Aorta (tissue), 5 donors: Measurements from ENCODE around the gene PRM2. TPM values are rescaled to one million over a fixed set of nuclear protein-coding genes. Genes with fewer than 3 reads are reported as not detected.

Experiments
- ATAC-seq: fragments of 200-7000 bp; cut with Tn5 transposase; one replicate; pipeline ENCODE4 v1.9.1; 2022; ENCODE audit warnings: moderate library complexity; ENCODE audit not compliant: low FRiP score
- DNase-seq, 2 donors: peaks; one replicate each; pipeline ENCODE4 v3.0.0-alpha.2; 2020
- H3K27ac ChIP-seq, 2 donors: one replicate each; pipeline ENCODE4 v1.5.1; 2013; ENCODE audit warnings: low read length in 2 of 2, mild to moderate bottlenecking in 2 of 2, moderate library complexity in 2 of 2, control low read depth in 1 of 2, inconsistent platforms in 1 of 2, low read depth in 1 of 2
- H3K27me3 ChIP-seq, 2 donors: one replicate each; pipeline ENCODE4 v1.6.1; 2013; ENCODE audit warnings: control low read depth in 1 of 2, low read length in 1 of 2, mild to moderate bottlenecking in 1 of 2, moderate library complexity in 1 of 2; ENCODE audit not compliant: insufficient read depth in 2 of 2, control insufficient read depth in 1 of 2
- H3K36me3 ChIP-seq, 2 donors: one replicate each; pipeline ENCODE4 v1.6.1; 2013; ENCODE audit warnings: control low read depth in 1 of 2, low read length in 1 of 2, mild to moderate bottlenecking in 1 of 2; ENCODE audit not compliant: insufficient read depth in 2 of 2, control insufficient read depth in 1 of 2
- H3K4me1 ChIP-seq, 2 donors: one replicate each; pipeline ENCODE4 v1.6.1; 2013; ENCODE audit warnings: low read length in 2 of 2, control low read depth in 1 of 2, mild to moderate bottlenecking in 1 of 2, moderate library complexity in 1 of 2; ENCODE audit not compliant: insufficient read depth in 2 of 2, control insufficient read depth in 1 of 2
- H3K4me3 ChIP-seq, 2 donors: one replicate each; pipeline ENCODE4 v1.5.1; 2013; ENCODE audit warnings: low read length in 2 of 2, control low read depth in 1 of 2, mild to moderate bottlenecking in 1 of 2
- H3K9me3 ChIP-seq: one replicate; pipeline ENCODE4 v1.6.1; 2013; ENCODE audit warnings: mild to moderate bottlenecking, low read length; ENCODE audit not compliant: control insufficient read depth
- WGBS, 2 donors: extraction: QIAGEN DNeasy Blood & Tissue Kit; methylation state at CpG; one replicate each; pipeline ENCODE4 v1.1.7; 2013; 5-methylcytosine and 5-hydroxymethylcytosine counted together
- intact Hi-C, 2 donors: fragments of 100-400 bp; cut with DNase I; formaldehyde crosslinking; loops; one replicate each; pipeline versions ENCODE4 v1.14.2 to v1.15.0; 2022
- polyA plus RNA-seq, 2 donors: library from polyadenylated mRNA; stranded (reverse); fragments of 200-250 nt; gene quantifications; one replicate each; pipeline ENCODE4 v1.2.3, GENCODE V29; 2013
- total RNA-seq, 2 donors: library from RNA; stranded (reverse); fragmentation: NEBNext Ultra II Directional; extraction: Animal tissue kit (Norgen Biotek cat#: 25700); gene quantifications; one replicate each; pipeline ENCODE4 v1.2.1, GENCODE V29; 2021
- donor health status: healthy with polysubstance abuse.
- donor health status: Bipolar disorder and iron deficiency.
- donor health status: DM: no; HTN: no; CAD: no.
- donor health status: DM: no; HTN: no; CAD: no.
- donor health status: DM: yes; HTN: yes; CAD: no.

PRM2 gene
- total and polyA plus RNA-seq, 4 donors, result not detected

DNA sequence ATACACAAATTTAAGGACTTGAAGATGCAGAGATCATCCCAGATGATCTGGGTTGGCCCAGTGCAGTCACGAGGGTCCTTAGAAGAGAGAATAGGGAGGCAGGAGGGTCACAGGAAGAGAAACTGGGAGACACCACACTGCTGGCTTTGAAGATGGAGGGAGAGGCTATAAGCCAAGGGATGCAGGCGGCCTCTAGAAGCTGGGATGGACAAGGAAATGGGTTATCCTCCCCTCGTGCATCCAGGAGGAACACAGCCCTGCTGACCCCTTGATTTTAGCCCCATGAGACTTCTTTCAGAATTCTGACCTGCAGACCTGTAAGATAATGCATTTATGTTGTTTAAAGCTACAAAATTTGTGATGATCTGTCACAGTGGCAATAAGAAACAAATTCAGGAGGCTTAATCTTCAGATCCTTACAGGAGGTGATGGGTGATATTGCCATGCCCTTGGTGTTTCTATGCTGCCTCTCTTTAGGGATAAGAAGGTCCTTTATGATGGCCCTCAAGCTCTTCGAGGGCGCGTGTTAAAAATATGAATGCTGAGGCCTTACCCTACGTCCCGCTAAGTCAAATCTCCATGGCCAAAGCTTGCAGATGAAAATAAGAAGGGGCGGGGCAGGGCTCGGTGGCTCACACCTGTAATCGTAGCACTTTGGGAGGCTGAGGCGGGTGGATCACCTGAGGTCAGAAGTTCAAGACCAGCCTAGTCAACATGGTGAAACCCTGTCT lies 1.5 kb upstream of the PRM2 start:
- Histone ChIP-seq H3K27ac (no peak overlapping the region), H3K4me1 (no peaks in the 10 kb centered on the region), H3K36me3 (no peaks in the 10 kb centered on the region), H3K9me3 (no peaks in the 10 kb centered on the region), H3K4me3 (no peak overlapping the region), H3K27me3 (no peaks in the 10 kb centered on the region)
- intact Hi-C loops, result no loop called here
- DNase-seq (no peak), ATAC-seq (no peak)
- 96% methylated on average over 12 of the region's 12 CpGs for WGBS, 2 donors

DNA sequence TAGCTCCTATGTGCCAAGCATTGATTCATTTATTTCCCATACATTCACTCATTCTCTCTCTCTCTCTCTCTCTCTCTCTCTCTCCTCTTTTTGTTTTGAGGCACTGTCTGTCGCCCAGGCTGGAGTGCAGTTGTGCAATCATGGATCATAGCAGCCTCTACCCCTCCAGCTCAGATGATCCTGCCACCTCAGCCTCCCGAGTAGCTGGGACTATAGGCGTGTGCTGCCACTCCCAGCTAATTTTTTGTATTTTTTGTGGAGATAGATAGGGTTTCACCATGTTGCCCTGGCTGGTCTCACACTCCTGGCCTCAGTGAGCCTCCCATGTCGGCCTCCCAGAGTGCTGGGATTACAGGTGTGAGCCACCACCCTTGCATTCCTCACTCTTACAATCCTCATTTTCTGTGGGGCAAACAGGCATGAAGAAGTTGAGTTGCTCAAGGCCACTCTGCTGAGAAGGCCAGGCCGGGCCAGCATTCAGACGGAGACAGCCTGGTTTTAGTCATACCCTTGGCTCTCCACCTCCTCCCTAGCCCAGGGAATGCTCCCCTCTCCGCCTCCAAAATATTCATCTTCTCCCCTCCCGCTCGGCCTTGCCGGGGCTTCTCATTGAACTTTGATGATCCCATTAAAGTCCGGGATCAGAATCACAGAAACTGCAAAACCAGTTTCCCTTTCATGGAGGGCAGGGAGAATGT lies 765 bp upstream of the PRM2 start:
- H3K27ac ChIP-seq, result no peak overlapping the region
- intact Hi-C loops, result no loop called here
- H3K27me3 ChIP-seq, result no peaks in the 10 kb centered on the region
- no peaks in the 10 kb centered on the region for H3K4me1 ChIP-seq
- H3K4me3 ChIP-seq, result no peak overlapping the region
- H3K9me3 ChIP-seq, result no peaks in the 10 kb centered on the region
- DNase-seq (no peak), ATAC-seq (no peak)
- H3K36me3 ChIP-seq, result no peaks in the 10 kb centered on the region
- WGBS, 2 donors, result 90% methylated on average over 11 of the region's 11 CpGs

DNA sequence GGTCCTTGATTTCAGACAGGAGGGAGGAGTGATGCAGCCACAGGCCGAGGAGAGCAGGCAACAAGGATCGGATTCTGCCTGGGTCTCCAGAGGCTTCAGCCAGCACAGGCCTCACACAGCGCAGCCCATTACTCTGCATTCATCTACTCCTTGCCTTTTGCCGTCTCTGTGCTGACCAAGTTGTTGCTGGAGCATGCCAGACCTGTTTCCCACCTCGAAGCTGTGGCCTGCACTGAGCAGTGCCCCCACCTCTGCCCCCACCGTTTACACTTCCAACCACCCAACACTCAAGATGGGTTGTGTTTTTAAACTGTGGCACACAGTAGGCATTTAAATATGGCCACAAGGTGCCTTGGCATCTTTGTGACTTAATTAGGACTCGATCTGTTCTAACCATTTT lies 1.3 kb downstream of the PRM2 start:
- H3K4me1 ChIP-seq, result no peaks in the 10 kb centered on the region
- 91 to 97% methylated on average over 7 of the region's 7 CpGs for WGBS, 2 donors
- H3K27ac ChIP-seq, result no peak overlapping the region
- ATAC-seq, result no peak
- H3K36me3 ChIP-seq, result no peaks in the 10 kb centered on the region
- H3K9me3 ChIP-seq, result no peaks in the 10 kb centered on the region
- intact Hi-C loops, result no loop called here
- DNase-seq, result no peak
- H3K27me3 ChIP-seq, result no peaks in the 10 kb centered on the region
- no peak overlapping the region for H3K4me3 ChIP-seq

DNA sequence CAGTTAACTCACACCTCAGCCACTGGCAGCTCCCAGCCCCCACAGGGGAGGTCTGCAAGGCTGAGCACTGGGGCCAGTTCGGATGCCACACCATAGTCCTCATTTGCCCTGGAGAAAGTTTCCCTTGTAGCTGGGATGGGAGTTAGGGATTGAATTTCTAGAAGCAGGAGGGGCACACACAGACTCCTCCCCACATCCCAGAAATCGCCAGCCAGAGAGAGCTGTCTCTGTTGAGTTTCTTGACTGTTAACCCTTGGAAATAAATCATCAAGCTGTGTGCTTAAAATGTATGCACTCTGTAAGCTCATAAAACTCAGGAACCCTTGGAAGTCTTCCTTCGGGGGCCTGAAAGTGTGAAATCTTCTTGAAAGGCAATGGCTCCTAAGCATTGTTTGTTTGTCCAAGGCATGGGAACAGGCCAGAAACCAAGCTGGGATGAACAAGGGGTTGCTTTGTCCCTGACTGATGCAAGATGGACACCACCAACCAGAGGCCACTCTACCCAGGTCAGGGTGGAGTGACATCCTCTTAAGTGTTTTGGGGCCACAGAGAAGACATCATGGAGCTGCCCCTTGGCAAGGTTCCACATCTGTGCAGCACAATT lies 2.5 kb downstream of the PRM2 start:
- DNase-seq, result no peak
- peak; percentile 8 for ATAC-seq
- Histone ChIP-seq H3K4me3 (no peak overlapping the region), H3K27me3 (no peaks in the 10 kb centered on the region), H3K36me3 (no peaks in the 10 kb centered on the region), H3K4me1 (no peaks in the 10 kb centered on the region), H3K9me3 (no peaks in the 10 kb centered on the region), H3K27ac (no peak overlapping the region)
- WGBS, 2 donors, result 67 to 71% methylated on average over 3 of the region's 3 CpGs
- intact Hi-C loops, result no loop called here

DNA sequence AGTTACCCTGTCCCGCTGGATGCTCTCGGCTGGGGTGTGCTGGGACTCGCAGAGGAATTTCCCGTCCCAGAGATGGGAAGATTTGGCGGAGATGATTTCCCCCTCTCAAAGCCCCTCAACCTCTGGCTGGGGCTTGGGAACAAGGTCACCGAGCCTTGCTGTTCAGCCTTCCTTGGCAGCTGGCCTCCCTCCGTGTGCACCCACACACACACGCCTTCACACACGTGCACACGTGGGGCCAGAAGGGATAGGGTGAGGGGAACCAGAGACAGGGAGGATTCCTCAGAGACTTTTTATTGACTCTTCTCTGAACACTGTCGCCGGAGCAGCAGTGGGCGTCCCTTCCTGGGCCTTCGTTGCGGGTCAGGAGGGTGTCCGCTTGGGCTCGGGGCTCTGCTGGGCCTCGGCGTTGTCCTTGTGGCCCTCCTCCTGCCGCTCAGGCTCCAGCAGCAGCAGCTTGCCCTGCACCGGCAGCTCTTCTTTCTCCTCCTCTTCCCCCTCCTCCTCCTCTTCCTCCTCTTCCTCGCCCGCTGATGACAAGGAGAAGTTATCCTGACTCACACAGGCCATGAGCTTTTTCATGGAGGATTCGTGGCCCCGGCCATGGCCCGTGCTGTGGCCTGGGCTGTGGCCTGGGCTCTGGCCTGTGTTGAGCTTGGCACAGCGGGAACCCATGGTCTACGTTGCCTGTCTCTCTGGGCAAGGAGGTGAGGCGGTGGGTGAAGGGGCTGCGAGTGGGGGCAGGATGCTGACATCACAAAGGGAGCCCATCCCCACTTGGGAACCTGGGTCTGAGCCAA lies 3.2 kb downstream of the PRM2 start, which contains the start of gene PRM3:
PRM3 (minus strand) TSS at position 709 of the 800 bp plus-strand sequence; CDS start at position 675, 34 bp downstream.
- intact Hi-C loops, result no loop called here
- WGBS, 2 donors, result 87 to 88% methylated on average over 29 to 30 of the region's 30 CpGs
- H3K27ac ChIP-seq, result no peak within 1 kb of the TSS

DNA sequence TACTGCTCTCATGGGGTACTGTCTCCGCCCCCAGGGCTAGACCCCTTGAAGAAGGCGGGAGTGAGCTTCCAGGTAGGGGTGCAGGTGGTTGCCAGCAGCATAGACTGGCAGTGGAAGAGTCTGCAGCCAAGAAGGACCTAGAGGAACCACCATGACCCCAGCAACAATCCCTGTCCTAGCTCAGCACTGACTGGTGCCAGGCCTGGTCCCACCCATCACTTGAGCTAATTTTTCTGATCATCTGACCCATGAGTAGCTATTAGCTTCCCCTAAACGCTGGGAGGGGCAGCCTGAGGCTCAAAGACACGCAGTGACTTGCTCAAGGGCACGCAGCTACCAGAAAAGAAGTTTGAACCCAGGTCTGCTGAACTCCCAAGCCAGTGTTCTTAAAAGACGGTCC lies 3.8 kb downstream of the PRM2 start:
- ATAC-seq (no peak), DNase-seq (no peak)
- intact Hi-C loops, result no loop called here
- H3K4me3 ChIP-seq, result no peak overlapping the region
- no peaks in the 10 kb centered on the region for H3K36me3 ChIP-seq
- H3K4me1 ChIP-seq, result no peaks in the 10 kb centered on the region
- no peaks in the 10 kb centered on the region for H3K27me3 ChIP-seq
- WGBS, 2 donors, result 91% methylated on average over 6 of the region's 6 CpGs
- H3K27ac ChIP-seq, result no peak overlapping the region
- H3K9me3 ChIP-seq, result no peaks in the 10 kb centered on the region

More for the DNA sequence above, 3.2 kb downstream of the PRM2 start, which contains the start of gene PRM3:
- ATAC-seq (no peak), DNase-seq (no peak)
- Histone ChIP-seq H3K9me3 (no peaks in the 10 kb centered on the region), H3K27me3 (no peaks in the 10 kb centered on the region), H3K4me3 (no peak within 1 kb of the TSS), H3K4me1 (no peaks in the 10 kb centered on the region), H3K36me3 (no peaks in the 10 kb centered on the region)

DNA sequence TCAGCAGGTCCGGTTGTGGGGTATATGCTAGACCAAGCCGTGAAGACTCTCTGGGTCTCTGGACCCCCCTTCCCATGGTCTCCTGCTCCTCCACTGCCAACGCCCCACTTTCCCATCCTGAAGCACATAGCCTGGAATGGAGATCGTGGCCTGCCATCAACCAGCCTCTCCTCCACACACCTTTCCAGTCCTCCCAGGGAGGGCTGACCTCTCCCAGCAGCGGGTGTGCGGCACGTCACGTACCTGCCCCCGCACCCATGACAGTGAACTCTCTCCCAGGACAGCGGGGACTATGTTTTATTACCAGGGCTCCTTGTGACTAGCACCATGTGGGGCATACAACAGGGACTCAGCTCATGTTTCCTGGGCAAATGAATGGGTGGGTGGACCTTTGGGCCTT lies 4.7 kb downstream of the PRM2 start:
- Histone ChIP-seq H3K27me3 (no peaks in the 10 kb centered on the region), H3K4me1 (no peaks in the 10 kb centered on the region), H3K9me3 (no peaks in the 10 kb centered on the region), H3K4me3 (no peak overlapping the region), H3K36me3 (no peaks in the 10 kb centered on the region), H3K27ac (no peak overlapping the region)
- no peak for ATAC-seq
- DNase-seq, result no peak
- WGBS, 2 donors, result 96 to 98% methylated on average over 10 of the region's 10 CpGs
- intact Hi-C loops, result no loop called here

DNA sequence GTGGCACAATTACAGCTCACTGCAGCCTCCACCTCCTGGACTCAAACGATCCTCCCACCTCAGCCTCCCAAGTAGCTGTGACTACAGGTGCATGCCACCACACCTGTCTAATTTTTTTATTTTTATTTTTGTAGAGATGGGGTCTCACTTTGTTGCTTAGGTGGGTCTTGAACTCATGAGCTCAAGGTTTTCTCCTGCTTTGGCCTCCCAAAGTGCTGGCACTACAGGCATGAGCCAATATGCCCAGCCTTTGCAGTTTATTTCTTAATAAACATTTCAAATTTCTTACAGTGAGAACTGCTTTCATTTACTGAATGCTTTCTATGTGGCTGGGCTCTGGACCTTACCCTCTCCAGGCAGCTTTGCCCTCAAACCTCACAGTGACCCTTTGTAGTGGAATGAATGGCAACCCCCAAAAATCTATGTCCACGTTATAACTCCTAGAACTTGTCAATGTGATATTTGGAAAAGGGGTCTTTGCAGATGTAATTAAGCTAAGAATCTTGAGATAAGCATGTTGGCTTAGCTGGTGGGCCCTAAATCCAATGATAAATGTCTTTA lies 5.6 kb downstream of the PRM2 start:
- no peak overlapping the region for H3K27ac ChIP-seq
- ATAC-seq (no peak), DNase-seq (no peak)
- H3K4me1 ChIP-seq, result no peaks in the 10 kb centered on the region
- no peaks in the 10 kb centered on the region for H3K27me3 ChIP-seq
- no peaks in the 10 kb centered on the region for H3K9me3 ChIP-seq
- 93 to 97% methylated on average over 2 of the region's 2 CpGs for WGBS, 2 donors
- intact Hi-C loops, result no loop called here
- no peaks in the 10 kb centered on the region for H3K36me3 ChIP-seq
- H3K4me3 ChIP-seq, result no peak overlapping the region
